SJCRH30 (cell line): ENCODE results near the gene CLK1. TPM values are rescaled to one million over a fixed set of nuclear protein-coding genes. Genes with fewer than 3 reads are reported as not detected.

Experiments
- DNase-seq, 2 experiments: peaks; one replicate each; pipeline ENCODE4 v3.0.0-alpha.2; 2015 to 2020
- H3K27ac ChIP-seq: fragments of 250-450 bp; sonication (Bioruptor Pico); 2 replicates; pipeline ENCODE4 v1.5.1; 2020; ENCODE audit warnings: mild to moderate bottlenecking, moderate library complexity
- H3K27me3 ChIP-seq: fragments of 250-450 bp; sonication (Bioruptor Pico); 2 replicates; pipeline ENCODE4 v1.5.1; 2020; ENCODE audit warnings: mild to moderate bottlenecking, moderate library complexity
- H3K36me3 ChIP-seq: fragments of 250-450 bp; sonication (Bioruptor Pico); 2 replicates; pipeline ENCODE4 v1.5.1; 2020; ENCODE audit warnings: mild to moderate bottlenecking, moderate library complexity
- H3K4me1 ChIP-seq: fragments of 250-450 bp; sonication (Bioruptor Pico); 2 replicates; pipeline ENCODE4 v1.5.1; 2020; ENCODE audit warnings: mild to moderate bottlenecking, moderate library complexity
- H3K4me3 ChIP-seq: fragments of 250-450 bp; sonication (Bioruptor Pico); 2 replicates; pipeline ENCODE4 v1.5.1; 2020; ENCODE audit warnings: mild to moderate bottlenecking, moderate library complexity
- H3K9me3 ChIP-seq: fragments of 250-450 bp; sonication (Bioruptor Pico); replicated peaks from 2 replicates; pipeline ENCODE4 v1.5.1; 2020; ENCODE audit warnings: mild to moderate bottlenecking, moderate library complexity
- total RNA-seq: library from RNA; depleted of rRNA; stranded (reverse); fragments of >200 nt; shearing (Covaris generic); gene quantifications from 2 replicates; pipeline ENCODE4 v1.2.3, GENCODE V29; 2014; rRNA removed

The CLK1 gene
- total RNA-seq, 1 experiment from 2014 or later = 86.3 TPM

DNA sequence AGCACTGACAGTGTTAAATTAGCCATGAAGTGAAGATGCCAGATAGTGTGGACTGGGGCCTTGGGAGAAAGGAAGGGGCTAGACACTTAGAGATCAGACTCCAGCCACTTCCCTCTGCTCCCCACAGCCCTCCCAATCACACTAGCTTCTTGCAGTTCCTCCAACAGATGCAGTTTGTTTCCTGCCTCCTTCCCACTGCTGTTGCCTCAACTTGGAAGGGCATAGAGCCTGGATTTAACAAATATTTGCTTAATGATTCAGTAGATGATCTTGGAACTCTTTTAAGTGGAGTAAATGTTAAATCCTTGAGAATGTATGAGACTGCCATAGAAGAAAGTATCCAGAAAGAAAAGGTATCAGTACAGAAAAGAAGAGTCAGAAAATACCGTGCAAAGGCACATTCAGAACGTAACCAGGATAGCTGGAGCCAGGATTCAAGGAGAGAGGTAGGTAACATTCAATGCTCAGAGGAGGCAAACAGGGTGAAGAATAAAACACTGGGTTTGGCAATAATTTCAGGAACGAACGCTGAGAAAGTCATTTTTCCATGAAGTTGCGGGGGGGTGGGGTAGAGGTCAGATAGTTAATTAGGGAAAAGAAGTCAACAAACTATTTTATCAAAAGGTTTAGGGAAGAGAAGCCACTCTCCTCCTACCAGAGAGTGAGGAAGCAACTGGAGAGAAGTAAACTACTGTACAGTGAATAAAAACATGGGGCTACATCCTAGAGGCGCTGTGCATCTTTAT is 54.0 kb downstream of the CLK1 start:
- Histone ChIP-seq H3K27ac (no peak overlapping the region), H3K9me3 (no peaks in the 10 kb centered on the region), H3K27me3 (no peaks in the 10 kb centered on the region), H3K4me1 (peaks cover 7% of the 10 kb centered on the region; the same call in 1 of the 2 replicates), H3K36me3 (peaks cover 24% of the 10 kb centered on the region), H3K4me3 (peak overlapping the region; percentile 96)
- peak in 1 of 2 experiments; percentile 18 for DNase-seq

DNA sequence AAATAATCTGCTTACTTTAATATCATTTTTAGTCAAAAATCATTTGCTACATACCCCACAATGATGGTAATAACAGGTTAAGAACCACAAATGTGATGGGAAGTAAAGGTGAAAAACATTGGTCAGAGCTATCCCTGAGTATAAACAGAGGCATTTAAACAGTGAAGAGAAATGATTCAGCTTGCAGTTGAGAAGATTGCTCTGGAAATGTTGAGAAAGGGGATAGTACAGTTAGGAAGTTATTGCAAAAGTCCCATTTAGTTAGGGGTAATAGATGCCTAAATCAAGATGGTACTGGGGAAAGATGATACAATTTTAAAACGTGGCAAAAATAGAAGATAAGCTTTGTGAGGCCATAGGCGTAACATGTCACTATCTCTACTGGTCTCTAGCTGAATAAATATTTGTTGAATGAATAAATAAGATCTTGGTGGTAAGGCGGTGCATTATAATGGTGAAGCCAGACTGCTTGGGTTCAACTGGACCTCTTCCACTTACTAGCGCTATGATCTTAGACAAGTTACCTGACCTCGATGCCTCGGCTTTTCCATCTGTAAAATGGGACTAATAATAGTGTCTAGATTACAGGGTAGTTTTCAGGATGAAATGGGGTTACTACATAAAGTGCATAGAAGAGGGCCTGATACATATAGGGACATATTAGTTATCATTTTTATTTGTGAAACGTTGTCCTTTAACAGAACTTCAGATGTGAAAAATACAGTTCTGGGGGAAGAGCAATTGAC is 54.8 kb downstream of the CLK1 start:
- H3K27me3 ChIP-seq = 0 out of 2 replicates have a peak, but pooled peaks cover 3% of the 10 kb centered on the region
- no peak overlapping the region for H3K27ac ChIP-seq
- H3K9me3 ChIP-seq = no peaks in the 10 kb centered on the region
- peaks cover 17% of the 10 kb centered on the region for H3K36me3 ChIP-seq
- no peak for DNase-seq
- H3K4me3 ChIP-seq = no peak overlapping the region
- H3K4me1 ChIP-seq = peaks cover 7% of the 10 kb centered on the region; the same call in 1 of the 2 replicates

Other genes starting within 250 kb of the CLK1 start
- 448 and 478 TPM in 2 replicates for gene BZW1, start 52.7 kb downstream of the CLK1 start, total RNA-seq
- 36.7 and 39.1 TPM in 2 replicates for gene PPIL3, start 24.4 kb upstream of the CLK1 start, total RNA-seq
- gene NIF3L1, start 24.7 kb upstream of the CLK1 start, total RNA-seq = 50.1 and 55.3 TPM in 2 replicates
- gene ORC2, start 99.0 kb upstream of the CLK1 start, total RNA-seq = 23.5 and 27.5 TPM in 2 replicates
- gene HYCC2, start 207.0 kb upstream of the CLK1 start, total RNA-seq = 6.6 and 9.3 TPM in 2 replicates
- gene NDUFB3, start 207.3 kb upstream of the CLK1 start, total RNA-seq = 126 and 138 TPM in 2 replicates